HepG2 (cell line): ENCODE data around the gene MDP1. TPM values are rescaled to one million over a fixed set of nuclear protein-coding genes. Genes with fewer than 3 reads are reported as not detected.
A peak's percentile ranks its signal among the peaks of the same experiment; 100 is the strongest.

Source experiments
- DNMT1 ChIP-seq: sonication (generic); formaldehyde crosslinking; IDR thresholded peaks from 2 replicates; pipeline ENCODE4 v1.5.1; 2020; ENCODE audit warnings: mild to moderate bottlenecking, missing genetic modification reagents
- HOXA9 ChIP-seq: sonication (generic); formaldehyde crosslinking; IDR thresholded peaks from 2 replicates; pipeline ENCODE4 v1.8.1; 2022; ENCODE audit warnings: missing genetic modification reagents, mild to moderate bottlenecking, moderate library complexity, borderline replicate concordance
- STAT5B ChIP-seq: sonication (generic); formaldehyde crosslinking; IDR thresholded peaks from 2 replicates; pipeline ENCODE4 v1.4.0; 2020; ENCODE audit warnings: missing genetic modification reagents
- SYNCRIP ChIP-seq: fragments of 200-400 bp; formaldehyde crosslinking; IDR thresholded peaks from 2 replicates; pipeline ENCODE4 v1.6.1; 2018; ENCODE audit warnings: mild to moderate bottlenecking, low read depth, low read length; ENCODE audit not compliant: insufficient read depth
- TEAD3 ChIP-seq: optimal IDR thresholded peaks from 2 replicates; pipeline ENCODE3; 2016; ENCODE audit warnings: borderline replicate concordance
- XRCC5 ChIP-seq: fragments of 200-400 bp; formaldehyde crosslinking; optimal IDR thresholded peaks from 2 replicates; pipeline ENCODE3; 2017; ENCODE audit warnings: mild to moderate bottlenecking, low read length
- ZNF10 ChIP-seq: sonication (generic); formaldehyde crosslinking; IDR thresholded peaks from 2 replicates; pipeline ENCODE4 v1.4.0; 2020; ENCODE audit warnings: mild to moderate bottlenecking, low read depth, missing genetic modification reagents, borderline replicate concordance
- ZNF274 ChIP-seq: sonication (generic); formaldehyde crosslinking; IDR thresholded peaks from 2 replicates; pipeline ENCODE4 v1.5.1; 2020; ENCODE audit warnings: mild to moderate bottlenecking, missing genetic modification reagents
- ZNF3 ChIP-seq: IDR thresholded peaks from 2 replicates; pipeline ENCODE4 v1.7.0; 2017; ENCODE audit warnings: inconsistent platforms
- ZNF331 ChIP-seq: sonication (generic); formaldehyde crosslinking; IDR thresholded peaks from 2 replicates; pipeline ENCODE4 v1.4.0; 2020; ENCODE audit warnings: missing genetic modification reagents
- ZNF468 ChIP-seq: sonication (generic); formaldehyde crosslinking; IDR thresholded peaks from 2 replicates; pipeline ENCODE4 v1.8.0; 2022; ENCODE audit warnings: mild to moderate bottlenecking, moderate library complexity, missing genetic modification reagents
- ZNF510 ChIP-seq: sonication (generic); formaldehyde crosslinking; IDR thresholded peaks from 2 replicates; pipeline ENCODE4 v1.4.0; 2020; ENCODE audit warnings: low read depth, mild to moderate bottlenecking, missing genetic modification reagents
- ZNF720 ChIP-seq: sonication (generic); formaldehyde crosslinking; IDR thresholded peaks from 2 replicates; pipeline ENCODE4 v1.4.0; 2020; ENCODE audit warnings: missing genetic modification reagents
- polyA plus RNA-seq, 8 experiments: library from polyadenylated mRNA; depleted of rRNA in 3 of 8; stranded (reverse) in 7 of 8; unstranded in 1 of 8; fragments of >200 nt; fragmentation: Illumina TruSeq in 4 of 8; extraction: Trizol in 4 of 8; gene quantifications; 2 replicates each; pipeline versions ENCODE4 v1.2.1 to v1.2.3, GENCODE V29; 2011 to 2016; ENCODE audit warnings: low read depth in 4 of 8, missing spikeins in 1 of 8, mixed read lengths in 1 of 8; ENCODE audit not compliant: insufficient read depth in 1 of 8
- total RNA-seq, 5 experiments: library from RNA; depleted of rRNA; stranded (reverse); fragments of >200 nt; fragmentation: Illumina TruSeq; extraction: Trizol; gene quantifications; 2 replicates each; pipeline ENCODE4 v1.2.3, GENCODE V29; 2016; ENCODE audit warnings: low read depth in 1 of 5
- TF ChIP-seq, protein P1 (sequence below): IDR thresholded peaks from 2 replicates; pipeline ENCODE4 v1.6.1; 2016; ENCODE audit warnings: missing genetic modification reagents, missing compliant biosample characterization
- TF ChIP-seq, protein P2 (sequence below): conservative IDR thresholded peaks from 2 replicates; pipeline ENCODE4 v1.6.1; 2018; ENCODE audit warnings: missing genetic modification reagents
- TF ChIP-seq, protein P3 (sequence below): sonication (generic); formaldehyde crosslinking; IDR thresholded peaks from 2 replicates; pipeline ENCODE4 v1.5.0; 2020; ENCODE audit warnings: mild to moderate bottlenecking, missing genetic modification reagents
- TF ChIP-seq, protein P4 (sequence below): sonication (generic); formaldehyde crosslinking; IDR thresholded peaks from 2 replicates; pipeline ENCODE4 v1.8.0; 2022; ENCODE audit warnings: missing genetic modification reagents, mild to moderate bottlenecking, moderate library complexity, borderline replicate concordance
- TF ChIP-seq, protein P5 (sequence below): sonication (generic); formaldehyde crosslinking; IDR thresholded peaks from 2 replicates; pipeline ENCODE4 v1.8.0; 2022; ENCODE audit warnings: mild to moderate bottlenecking, missing genetic modification reagents; ENCODE audit not compliant: insufficient replicate concordance
- TF ChIP-seq, protein P6 (sequence below): sonication (generic); formaldehyde crosslinking; IDR thresholded peaks from 2 replicates; pipeline ENCODE4 v1.8.0; 2022; ENCODE audit warnings: mild to moderate bottlenecking, missing genetic modification reagents, moderate library complexity

MDP1 gene
- total and polyA plus RNA-seq, 2 of the 13 experiments (the other 11 are each of a cell fraction or from before 2014, with no cell fraction given), result 44.1 to 48.7 TPM

DNA sequence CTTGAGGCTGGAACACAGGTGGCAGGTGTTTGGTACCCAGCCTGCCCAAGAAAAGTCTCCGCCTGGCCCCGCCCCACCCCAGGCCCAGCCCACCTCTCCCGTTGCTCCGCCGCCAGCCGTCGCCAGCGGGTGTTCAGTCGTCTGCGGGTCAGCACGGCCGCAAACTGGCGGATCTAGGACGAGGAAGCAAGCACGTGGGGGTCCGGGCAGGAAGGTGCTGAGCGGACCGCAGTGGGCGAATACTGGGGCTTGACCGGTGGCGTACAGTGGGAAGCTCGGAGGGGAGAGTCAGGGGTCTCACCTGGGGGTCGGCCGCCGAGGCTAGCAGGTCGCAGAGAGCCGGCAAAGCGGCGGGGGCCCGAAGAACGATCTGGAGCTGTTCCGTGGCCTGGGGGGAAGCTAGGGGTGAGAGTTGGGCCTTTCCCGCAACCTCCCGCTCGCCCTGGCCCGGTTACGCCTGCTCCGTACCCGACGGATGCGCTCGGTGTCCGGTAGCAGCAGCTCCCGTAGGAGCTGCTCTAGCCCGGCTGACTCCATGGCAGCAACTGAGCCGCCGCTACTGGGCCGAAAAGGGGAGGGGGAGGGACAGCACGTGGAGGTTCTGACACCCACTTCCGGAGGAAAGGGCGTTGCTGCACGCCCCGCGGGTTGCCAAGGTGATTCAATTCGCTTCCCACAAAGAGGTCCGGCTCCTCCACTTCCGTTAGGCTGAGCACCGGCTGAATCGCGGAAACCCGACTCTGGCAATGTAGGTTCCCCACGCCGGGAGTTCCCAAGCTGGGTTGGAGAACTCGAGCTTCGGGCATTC, 27.4 kb downstream of the MDP1 start, which contains the start of gene IPO4 (continued):
- TF ChIP-seq, protein P1, sequence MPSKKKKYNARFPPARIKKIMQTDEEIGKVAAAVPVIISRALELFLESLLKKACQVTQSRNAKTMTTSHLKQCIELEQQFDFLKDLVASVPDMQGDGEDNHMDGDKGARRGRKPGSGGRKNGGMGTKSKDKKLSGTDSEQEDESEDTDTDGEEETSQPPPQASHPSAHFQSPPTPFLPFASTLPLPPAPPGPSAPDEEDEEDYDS (CRISPR knock-in tag), result peak; percentile 75
- TF ChIP-seq SYNCRIP (no peak), HOXA9 (CRISPR knock-in tag) (no peak), XRCC5 (peak; percentile 100), ZNF331 (CRISPR knock-in tag) (peak; percentile 99), ZNF274 (CRISPR knock-in tag) (peak; percentile 98), ZNF10 (CRISPR knock-in tag) (0 out of 2 replicates have a peak, but pooled peaks have one; percentile 90), ZNF720 (0 out of 2 replicates have a peak, but pooled peaks have one; percentile 82), TEAD3 (CRISPR knock-in tag) (peak; percentile 72), ZNF3 (CRISPR knock-in tag) (0 out of 2 replicates have a peak, but pooled peaks have one; percentile 77), ZNF510 (CRISPR knock-in tag) (peak; percentile 71; the same call in 1 of the 2 replicates), ZNF468 (CRISPR knock-in tag) (peak; percentile 87; the same call in 1 of the 2 replicates), DNMT1 (CRISPR knock-in tag) (peak; percentile 97; the same call in 1 of the 2 replicates), STAT5B (peak; percentile 93; the same call in 1 of the 2 replicates)
- TF ChIP-seq, protein P2, sequence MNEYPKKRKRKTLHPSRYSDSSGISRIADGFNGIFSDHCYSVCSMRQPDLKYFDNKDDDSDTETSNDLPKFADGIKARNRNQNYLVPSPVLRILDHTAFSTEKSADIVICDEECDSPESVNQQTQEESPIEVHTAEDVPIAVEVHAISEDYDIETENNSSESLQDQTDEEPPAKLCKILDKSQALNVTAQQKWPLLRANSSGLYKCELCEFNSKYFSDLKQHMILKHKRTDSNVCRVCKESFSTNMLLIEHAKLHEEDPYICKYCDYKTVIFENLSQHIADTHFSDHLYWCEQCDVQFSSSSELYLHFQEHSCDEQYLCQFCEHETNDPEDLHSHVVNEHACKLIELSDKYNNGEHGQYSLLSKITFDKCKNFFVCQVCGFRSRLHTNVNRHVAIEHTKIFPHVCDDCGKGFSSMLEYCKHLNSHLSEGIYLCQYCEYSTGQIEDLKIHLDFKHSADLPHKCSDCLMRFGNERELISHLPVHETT (CRISPR knock-in tag), result peak; percentile 96
- TF ChIP-seq, protein P3, sequence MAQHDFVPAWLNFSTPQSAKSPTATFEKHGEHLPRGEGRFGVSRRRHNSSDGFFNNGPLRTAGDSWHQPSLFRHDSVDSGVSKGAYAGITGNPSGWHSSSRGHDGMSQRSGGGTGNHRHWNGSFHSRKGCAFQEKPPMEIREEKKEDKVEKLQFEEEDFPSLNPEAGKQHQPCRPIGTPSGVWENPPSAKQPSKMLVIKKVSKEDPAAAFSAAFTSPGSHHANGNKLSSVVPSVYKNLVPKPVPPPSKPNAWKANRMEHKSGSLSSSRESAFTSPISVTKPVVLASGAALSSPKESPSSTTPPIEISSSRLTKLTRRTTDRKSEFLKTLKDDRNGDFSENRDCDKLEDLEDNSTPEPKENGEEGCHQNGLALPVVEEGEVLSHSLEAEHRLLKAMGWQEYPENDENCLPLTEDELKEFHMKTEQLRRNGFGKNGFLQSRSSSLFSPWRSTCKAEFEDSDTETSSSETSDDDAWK (CRISPR knock-in tag), result no peak
- TF ChIP-seq, protein P4, sequence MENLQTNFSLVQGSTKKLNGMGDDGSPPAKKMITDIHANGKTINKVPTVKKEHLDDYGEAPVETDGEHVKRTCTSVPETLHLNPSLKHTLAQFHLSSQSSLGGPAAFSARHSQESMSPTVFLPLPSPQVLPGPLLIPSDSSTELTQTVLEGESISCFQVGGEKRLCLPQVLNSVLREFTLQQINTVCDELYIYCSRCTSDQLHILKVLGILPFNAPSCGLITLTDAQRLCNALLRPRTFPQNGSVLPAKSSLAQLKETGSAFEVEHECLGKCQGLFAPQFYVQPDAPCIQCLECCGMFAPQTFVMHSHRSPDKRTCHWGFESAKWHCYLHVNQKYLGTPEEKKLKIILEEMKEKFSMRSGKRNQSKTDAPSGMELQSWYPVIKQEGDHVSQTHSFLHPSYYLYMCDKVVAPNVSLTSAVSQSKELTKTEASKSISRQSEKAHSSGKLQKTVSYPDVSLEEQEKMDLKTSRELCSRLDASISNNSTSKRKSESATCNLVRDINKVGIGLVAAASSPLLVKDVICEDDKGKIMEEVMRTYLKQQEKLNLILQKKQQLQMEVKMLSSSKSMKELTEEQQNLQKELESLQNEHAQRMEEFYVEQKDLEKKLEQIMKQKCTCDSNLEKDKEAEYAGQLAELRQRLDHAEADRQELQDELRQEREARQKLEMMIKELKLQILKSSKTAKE, result no peak
- TF ChIP-seq, protein P5, sequence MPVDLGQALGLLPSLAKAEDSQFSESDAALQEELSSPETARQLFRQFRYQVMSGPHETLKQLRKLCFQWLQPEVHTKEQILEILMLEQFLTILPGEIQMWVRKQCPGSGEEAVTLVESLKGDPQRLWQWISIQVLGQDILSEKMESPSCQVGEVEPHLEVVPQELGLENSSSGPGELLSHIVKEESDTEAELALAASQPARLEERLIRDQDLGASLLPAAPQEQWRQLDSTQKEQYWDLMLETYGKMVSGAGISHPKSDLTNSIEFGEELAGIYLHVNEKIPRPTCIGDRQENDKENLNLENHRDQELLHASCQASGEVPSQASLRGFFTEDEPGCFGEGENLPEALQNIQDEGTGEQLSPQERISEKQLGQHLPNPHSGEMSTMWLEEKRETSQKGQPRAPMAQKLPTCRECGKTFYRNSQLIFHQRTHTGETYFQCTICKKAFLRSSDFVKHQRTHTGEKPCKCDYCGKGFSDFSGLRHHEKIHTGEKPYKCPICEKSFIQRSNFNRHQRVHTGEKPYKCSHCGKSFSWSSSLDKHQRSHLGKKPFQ (CRISPR knock-in tag), result peak; percentile 92
- TF ChIP-seq, protein P6, sequence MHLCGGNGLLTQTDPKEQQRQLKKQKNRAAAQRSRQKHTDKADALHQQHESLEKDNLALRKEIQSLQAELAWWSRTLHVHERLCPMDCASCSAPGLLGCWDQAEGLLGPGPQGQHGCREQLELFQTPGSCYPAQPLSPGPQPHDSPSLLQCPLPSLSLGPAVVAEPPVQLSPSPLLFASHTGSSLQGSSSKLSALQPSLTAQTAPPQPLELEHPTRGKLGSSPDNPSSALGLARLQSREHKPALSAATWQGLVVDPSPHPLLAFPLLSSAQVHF (CRISPR knock-in tag), result no peak
